HFFc6 (cell line): ENCODE results near the gene GABBR2. TPM values are rescaled to one million over a fixed set of nuclear protein-coding genes. Genes with fewer than 3 reads are reported as not detected.

Source experiments
- DNase-seq: peaks from one replicate; pipeline ENCODE4 v3.0.0-alpha.2; 2018
- H3K27ac Mint-ChIP-seq: 2 replicates; pipeline ENCODE4 v1.8.0; 2020; ENCODE audit warnings: mild to moderate bottlenecking, mixed read lengths
- H3K27me3 Mint-ChIP-seq: 2 replicates; pipeline ENCODE4 v1.8.0; 2021; ENCODE audit warnings: mild to moderate bottlenecking, moderate library complexity, mixed read lengths; ENCODE audit not compliant: insufficient read depth
- H3K36me3 Mint-ChIP-seq: 2 replicates; pipeline ENCODE4 v1.8.0; 2021; ENCODE audit warnings: low read depth, mixed read lengths
- H3K4me1 Mint-ChIP-seq: 2 replicates; pipeline ENCODE4 v1.8.0; 2020; ENCODE audit warnings: low read depth, mixed read lengths
- H3K4me3 Mint-ChIP-seq: 2 replicates; pipeline ENCODE4 v1.8.0; 2020; ENCODE audit warnings: mild to moderate bottlenecking, moderate library complexity, mixed read lengths
- H3K9me3 Mint-ChIP-seq: 2 replicates; pipeline ENCODE4 v1.8.0; 2020; ENCODE audit warnings: mild to moderate bottlenecking, mixed read lengths
- CTCF ChIP-seq: fragments of 200-600 bp; sonication (generic); IDR thresholded peaks from 2 replicates; pipeline ENCODE4 v1.5.0; 2021; ENCODE audit warnings: antibody characterized with exemption, mild to moderate bottlenecking
- total RNA-seq, 6 experiments: library from RNA; stranded (reverse); fragmentation: NEBNext Ultra II Directional; extraction: Animal tissue kit (Norgen Biotek cat#: 25700); gene quantifications; 2 replicates in 1 of 6; 3 replicates in 5 of 6; pipeline ENCODE4 v1.2.3, GENCODE V29; 2021

The GABBR2 gene
- total RNA-seq, 6 experiments from 2014 or later, result 3.1 to 9.3 (median 7.6) TPM

- Mint-ChIP-seq H3K4me1 (peaks cover 64% of the 10 kb centered on the region), H3K36me3 (no peaks in the 10 kb centered on the region), H3K4me3 (no peak overlapping the region), H3K27ac (peak overlapping the region; percentile 17; the same call in 1 of the 2 replicates), H3K27me3 (no peaks in the 10 kb centered on the region), H3K9me3 (no peaks in the 10 kb centered on the region)
- DNase-seq, result peak; percentile 26
- no peak for TF ChIP-seq CTCF
Observed at GRCh38 chr9:98314381-98315066, 394.2 kb downstream of the GABBR2 start.

- no peak for DNase-seq
- H3K4me3 Mint-ChIP-seq, result no peak overlapping the region
- no peaks in the 10 kb centered on the region for H3K36me3 Mint-ChIP-seq
- H3K4me1 Mint-ChIP-seq, result peaks cover 44% of the 10 kb centered on the region
- no peak for TF ChIP-seq CTCF
- no peaks in the 10 kb centered on the region for H3K9me3 Mint-ChIP-seq
- no peaks in the 10 kb centered on the region; the same call in 1 of the 2 replicates for H3K27me3 Mint-ChIP-seq
- no peak overlapping the region for H3K27ac Mint-ChIP-seq
Observed at GRCh38 chr9:98312365-98312764, 396.4 kb downstream of the GABBR2 start.

GRCh38 chr9:98311541-98311940 is 397.2 kb downstream of the GABBR2 start:
- peaks cover 41% of the 10 kb centered on the region for H3K4me1 Mint-ChIP-seq
- H3K4me3 Mint-ChIP-seq, result no peak overlapping the region
- no peaks in the 10 kb centered on the region for H3K36me3 Mint-ChIP-seq
- H3K27ac Mint-ChIP-seq, result no peak overlapping the region
- DNase-seq, result no peak
- peaks cover 2% of the 10 kb centered on the region for H3K27me3 Mint-ChIP-seq
- TF ChIP-seq CTCF, result no peak
- no peaks in the 10 kb centered on the region for H3K9me3 Mint-ChIP-seq

- H3K9me3 Mint-ChIP-seq, result no peaks in the 10 kb centered on the region
- H3K4me3 Mint-ChIP-seq, result no peak overlapping the region
- DNase-seq, result no peak
- peaks cover 37% of the 10 kb centered on the region for H3K4me1 Mint-ChIP-seq
- no peaks in the 10 kb centered on the region for H3K36me3 Mint-ChIP-seq
- H3K27me3 Mint-ChIP-seq, result peaks cover 2% of the 10 kb centered on the region
- TF ChIP-seq CTCF, result no peak
- H3K27ac Mint-ChIP-seq, result peak overlapping the region; percentile 50; the same call in 1 of the 2 replicates
Observed at GRCh38 chr9:98310752-98311392, 397.9 kb downstream of the GABBR2 start.

GRCh38 chr9:98306384-98307145 is 402.2 kb downstream of the GABBR2 start:
- Mint-ChIP-seq H3K4me1 (peaks cover 20% of the 10 kb centered on the region), H3K27ac (no peak overlapping the region), H3K27me3 (peaks cover 8% of the 10 kb centered on the region), H3K36me3 (no peaks in the 10 kb centered on the region), H3K9me3 (no peaks in the 10 kb centered on the region), H3K4me3 (no peak overlapping the region)
- TF ChIP-seq CTCF, result no peak
- no peak for DNase-seq
